ENCODE data around the gene MYL5. TPM values are rescaled to one million over a fixed set of nuclear protein-coding genes. Genes with fewer than 3 reads are reported as not detected.

The MYL5 gene
- total RNA-seq, 1 experiment from 2014 or later: 18.0 TPM

DNA sequence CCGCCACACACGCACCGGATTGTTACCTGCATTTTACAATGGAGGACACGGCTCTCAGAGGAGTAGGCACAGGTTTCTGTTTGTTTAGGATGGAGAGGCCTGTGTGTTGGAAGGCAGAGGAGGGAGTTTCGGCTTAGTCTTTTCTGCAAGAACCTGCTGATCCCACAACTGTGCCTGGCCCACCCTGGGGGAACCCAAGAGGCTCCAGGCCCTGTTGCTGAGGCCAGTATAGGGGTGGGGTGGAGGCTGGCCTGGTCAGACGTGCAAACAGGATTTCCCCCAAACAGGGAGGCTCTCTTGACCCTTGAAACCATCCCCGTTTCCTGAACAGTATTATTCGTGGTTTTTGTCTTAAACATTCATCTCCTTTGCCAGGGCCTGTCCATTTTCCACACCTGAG, 15.4 kb downstream of the MYL5 start:
- no peak overlapping the region for H2BK15ac ChIP-seq (ENCODE audit: low read depth, low read length)
- Mint-ChIP-seq H3K27me3 (ENCODE audit: low read depth) (peaks cover 6% of the 10 kb centered on the region), H3K4me3 (peak overlapping the region; percentile 52 to 58; a peak in 3 of 5 replicates), H3K27ac (no peak overlapping the region), H3K36me3 (ENCODE audit: insufficient read depth in 1 of 3, low read depth in 3 of 3) (peaks cover 0 to 3% (median 0%) of the 10 kb centered on the region in 3 experiments; a peak in 1 of 7 replicates), H3K9me3 (peaks cover 0 to 1% of the 10 kb centered on the region in 2 experiments; a peak in 2 of 5 replicates), H3K4me1 (peaks cover 20 to 39% of the 10 kb centered on the region in 2 experiments)
- no peak overlapping the region for H3K56ac ChIP-seq (ENCODE audit: insufficient read length, low read depth, low read length)
- H3K4ac ChIP-seq (ENCODE audit: low read depth, low read length): no peak overlapping the region
- H3K27ac ChIP-seq (ENCODE audit: insufficient read length, low read depth, low read length): no peak overlapping the region
- no peak overlapping the region for H4K5ac ChIP-seq (ENCODE audit: insufficient read length, low read depth, low read length)
- H2BK20ac ChIP-seq (ENCODE audit: low read depth, low read length, poor library complexity, severe bottlenecking): no peak overlapping the region
- H3K18ac ChIP-seq (ENCODE audit: insufficient read length, low read depth, low read length): peak overlapping the region; percentile 3
- no peak overlapping the region for H3T11ph ChIP-seq (ENCODE audit: low read length)
- no peaks in the 10 kb centered on the region for H4K20me1 ChIP-seq (ENCODE audit: control insufficient read depth, insufficient read depth, insufficient read length)
- TF ChIP-seq, protein P1, sequence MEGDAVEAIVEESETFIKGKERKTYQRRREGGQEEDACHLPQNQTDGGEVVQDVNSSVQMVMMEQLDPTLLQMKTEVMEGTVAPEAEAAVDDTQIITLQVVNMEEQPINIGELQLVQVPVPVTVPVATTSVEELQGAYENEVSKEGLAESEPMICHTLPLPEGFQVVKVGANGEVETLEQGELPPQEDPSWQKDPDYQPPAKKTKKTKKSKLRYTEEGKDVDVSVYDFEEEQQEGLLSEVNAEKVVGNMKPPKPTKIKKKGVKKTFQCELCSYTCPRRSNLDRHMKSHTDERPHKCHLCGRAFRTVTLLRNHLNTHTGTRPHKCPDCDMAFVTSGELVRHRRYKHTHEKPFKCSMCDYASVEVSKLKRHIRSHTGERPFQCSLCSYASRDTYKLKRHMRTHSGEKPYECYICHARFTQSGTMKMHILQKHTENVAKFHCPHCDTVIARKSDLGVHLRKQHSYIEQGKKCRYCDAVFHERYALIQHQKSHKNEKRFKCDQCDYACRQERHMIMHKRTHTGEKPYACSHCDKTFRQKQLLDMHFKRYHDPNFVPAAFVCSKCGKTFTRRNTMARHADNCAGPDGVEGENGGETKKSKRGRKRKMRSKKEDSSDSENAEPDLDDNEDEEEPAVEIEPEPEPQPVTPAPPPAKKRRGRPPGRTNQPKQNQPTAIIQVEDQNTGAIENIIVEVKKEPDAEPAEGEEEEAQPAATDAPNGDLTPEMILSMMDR (conservative IDR thresholded peaks at IDR 0.05): no peak
- no peaks in the 10 kb centered on the region for H3K79me1 ChIP-seq (ENCODE audit: insufficient read depth, low read depth, low read length, poor library complexity, severe bottlenecking)
- WGBS (ENCODE audit: extremely low coverage, insufficient read length, low lambda C conversion rate): no CpG with 5 or more reads among the region's 8 CpGs
- H2BK120ac ChIP-seq (ENCODE audit: low read depth, low read length, poor library complexity, severe bottlenecking): no peak overlapping the region
- H3K4me2 ChIP-seq (ENCODE audit: insufficient read depth, insufficient read length, low read length): peak overlapping the region; percentile 20
- no peak overlapping the region for H2AK5ac ChIP-seq (ENCODE audit: insufficient read length, low read length)
- no peaks in the 10 kb centered on the region for H3K9me3 ChIP-seq (ENCODE audit: control insufficient read depth, low read depth, low read length)
- no peak overlapping the region for H2BK12ac ChIP-seq (ENCODE audit: insufficient read length, low read depth, low read length)
- no peak overlapping the region for H4K91ac ChIP-seq (ENCODE audit: insufficient read length, low read depth, low read length)
- H3K14ac ChIP-seq (ENCODE audit: insufficient read depth, low read length): 0 out of 2 replicates have a peak overlapping the region, but pooled peaks have one; percentile 1
- H3K23me2 ChIP-seq (ENCODE audit: insufficient read length, low read depth, low read length, poor library complexity, severe bottlenecking): no peaks in the 10 kb centered on the region
- no peak overlapping the region for H4K8ac ChIP-seq (replicated peaks; ENCODE audit: insufficient read length, low read depth, low read length)
- no peak overlapping the region for H2AFZ ChIP-seq (ENCODE audit: low read length)
- DNase-seq: no peak
- H3K79me2 ChIP-seq (ENCODE audit: insufficient read depth, low read length): no peaks in the 10 kb centered on the region
- peaks cover 7% of the 10 kb centered on the region; the same call in 1 of the 2 replicates for H3K4me1 ChIP-seq (ENCODE audit: insufficient read depth, low read length)
- no peak overlapping the region for H3K23ac ChIP-seq (ENCODE audit: insufficient read length, low read depth, low read length)
- no peaks in the 10 kb centered on the region for H3K27me3 ChIP-seq (ENCODE audit: insufficient read depth, low read length)
- no peak overlapping the region for H2BK5ac ChIP-seq (ENCODE audit: insufficient read length, low read length)
- no peak overlapping the region for H3K9ac ChIP-seq (ENCODE audit: extremely low read depth, insufficient read length, low read length)

Measured in H9 (cell line).